Adrenal gland (tissue), 5 donors: ENCODE measurements around the gene TFDP2.

ENCODE experiments used
- CTCF ChIP-seq, 6 experiments: fragments of 450-650 bp in 4 of 6; fragments of 200-600 bp in 2 of 6; sonication (generic) in 1 of 6; IDR thresholded peaks; 1 replicate in 5 of 6; 2 replicates in 1 of 6; pipeline versions ENCODE4 v1.5.1 to v1.8.0; 2016 to 2021; ENCODE audit warnings: antibody characterized with exemption in 6 of 6, mild to moderate bottlenecking in 2 of 6, moderate library complexity in 1 of 6
- POLR2A ChIP-seq, 2 donors: fragments of 450-650 bp; IDR thresholded peaks; one replicate each; pipeline ENCODE4 v1.6.1; 2017; ENCODE audit warnings: antibody characterized with exemption in 2 of 2, mild to moderate bottlenecking in 2 of 2, moderate library complexity in 1 of 2
- donor health status: DM: no; HTN: no; CAD: no.

- TF ChIP-seq CTCF (IDR thresholded peaks at IDR 0.05): no peak
- no peak for TF ChIP-seq POLR2A (IDR thresholded peaks at IDR 0.05)
Measured at GRCh38 chr3:142087676-142088075, 61.7 kb downstream of the TFDP2 start.
